Measurements from ENCODE around the gene CAPZB. TPM values are rescaled to one million over a fixed set of nuclear protein-coding genes. Genes with fewer than 3 reads are reported as not detected.

CAPZB gene
- total and polyA plus RNA-seq, 2 experiments from 2014 or later = 229 to 494 TPM

DNA sequence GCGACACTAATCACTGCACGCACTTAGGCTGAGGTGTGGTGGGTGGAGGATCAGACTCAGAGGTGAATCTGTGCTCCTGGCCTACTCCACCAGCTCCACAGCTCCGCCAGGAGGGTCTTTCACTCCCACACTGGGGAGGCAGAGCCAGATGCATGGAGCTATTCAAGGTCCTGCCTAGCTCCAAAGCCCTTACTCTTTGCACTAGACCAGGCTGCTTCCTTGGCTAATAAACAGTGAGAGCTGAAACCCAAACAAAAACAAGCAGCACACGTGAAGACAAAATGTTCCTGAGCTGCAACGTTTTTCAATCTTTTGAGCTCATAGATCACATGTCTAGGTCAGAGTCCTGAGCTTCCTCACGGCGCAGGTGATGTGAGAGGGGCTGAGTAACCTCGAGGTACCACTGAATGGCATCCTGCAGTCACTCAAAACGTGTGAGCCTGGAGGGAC lies 19.2 kb downstream of the CAPZB start:
- Histone ChIP-seq H3K9me2 (ENCODE audit: insufficient read depth) (no peaks in the 10 kb centered on the region), H4K20me1 (ENCODE audit: insufficient read depth) (peaks cover 44% of the 10 kb centered on the region; the same call in 1 of the 2 replicates), H3K27me3 (replicated peaks; ENCODE audit: insufficient read depth) (no peaks in the 10 kb centered on the region), H3F3A (ENCODE audit: insufficient read depth) (peaks cover 50% of the 10 kb centered on the region), H3K9me3 (ENCODE audit: low read depth) (no peaks in the 10 kb centered on the region), H3K79me2 (ENCODE audit: insufficient read depth) (peaks cover 100% of the 10 kb centered on the region), H3K4me3 (no peak overlapping the region), H3K4me1 (ENCODE audit: insufficient read depth) (peaks cover 45% of the 10 kb centered on the region), H3K36me3 (ENCODE audit: low read depth) (no peaks in the 10 kb centered on the region), H3K9ac (no peak overlapping the region), H3K4me2 (ENCODE audit: unreplicated experiment) (no peak overlapping the region), H2AFZ (no peak overlapping the region), H3K27ac (peak overlapping the region; percentile 69; the same call in 1 of the 2 replicates)
- DNase-seq = no peak
- WGBS, 2 experiments (ENCODE audit: low coverage in 1 of 2, low lambda C conversion rate in 2 of 2, missing lambda C conversion rate in 2 of 2) = 69 to 70% methylated on average over 9 of the region's 9 CpGs
- no peak for TF ChIP-seq EZH2phosphoT487 (IDR thresholded peaks at IDR 0.05; ENCODE audit: insufficient read depth, low read depth)
- no peak for TF ChIP-seq EZH2 (IDR thresholded peaks at IDR 0.05; ENCODE audit: insufficient read depth, poor library complexity, severe bottlenecking)
- in situ Hi-C loops (cut with MboI) = no loop called here

DNA sequence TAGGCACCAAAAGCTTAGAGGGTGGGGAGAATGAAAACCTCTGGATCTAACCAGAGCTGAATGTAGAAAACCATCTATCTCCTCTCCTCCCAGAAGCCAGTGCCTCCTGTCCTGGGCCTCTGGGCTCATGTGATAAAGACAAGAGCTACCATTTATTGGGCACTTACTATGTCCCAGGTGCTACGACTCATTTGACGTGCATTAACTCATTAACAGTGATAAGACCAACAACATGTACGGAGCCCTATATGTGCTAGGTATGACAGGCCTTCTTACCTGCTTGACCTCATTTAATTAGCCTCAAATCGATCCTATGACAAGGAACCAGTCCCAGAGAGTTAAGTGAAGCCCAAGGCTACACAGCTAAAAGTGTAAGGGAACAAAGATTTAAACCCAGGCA lies 19.7 kb downstream of the CAPZB start:
- no peaks in the 10 kb centered on the region for H3K9me2 ChIP-seq (ENCODE audit: insufficient read depth)
- no peak for TF ChIP-seq EZH2 (IDR thresholded peaks at IDR 0.05; ENCODE audit: insufficient read depth, poor library complexity, severe bottlenecking)
- no peak for TF ChIP-seq EZH2phosphoT487 (IDR thresholded peaks at IDR 0.05; ENCODE audit: insufficient read depth, low read depth)
- H3K4me2 ChIP-seq (ENCODE audit: unreplicated experiment) = peak overlapping the region; percentile 45
- H2AFZ ChIP-seq = no peak overlapping the region
- H4K20me1 ChIP-seq (ENCODE audit: insufficient read depth) = peaks cover 42% of the 10 kb centered on the region; the same call in 1 of the 2 replicates
- in situ Hi-C loops (cut with MboI) = no loop called here
- peaks cover 100% of the 10 kb centered on the region for H3K79me2 ChIP-seq (ENCODE audit: insufficient read depth)
- H3K4me1 ChIP-seq (ENCODE audit: insufficient read depth) = peaks cover 47% of the 10 kb centered on the region
- 95 to 98% methylated on average over 4 of the region's 4 CpGs for WGBS, 2 experiments (ENCODE audit: low coverage in 1 of 2, low lambda C conversion rate in 2 of 2, missing lambda C conversion rate in 2 of 2)
- peaks cover 45% of the 10 kb centered on the region for H3F3A ChIP-seq (ENCODE audit: insufficient read depth)
- peak overlapping the region; percentile 69 for H3K27ac ChIP-seq
- H3K36me3 ChIP-seq (ENCODE audit: low read depth) = no peaks in the 10 kb centered on the region
- H3K27me3 ChIP-seq (replicated peaks; ENCODE audit: insufficient read depth) = no peaks in the 10 kb centered on the region
- peak overlapping the region; percentile 27; the same call in 1 of the 2 replicates for H3K9ac ChIP-seq
- DNase-seq = no peak
- no peaks in the 10 kb centered on the region for H3K9me3 ChIP-seq (ENCODE audit: low read depth)
- H3K4me3 ChIP-seq = no peak overlapping the region

DNA sequence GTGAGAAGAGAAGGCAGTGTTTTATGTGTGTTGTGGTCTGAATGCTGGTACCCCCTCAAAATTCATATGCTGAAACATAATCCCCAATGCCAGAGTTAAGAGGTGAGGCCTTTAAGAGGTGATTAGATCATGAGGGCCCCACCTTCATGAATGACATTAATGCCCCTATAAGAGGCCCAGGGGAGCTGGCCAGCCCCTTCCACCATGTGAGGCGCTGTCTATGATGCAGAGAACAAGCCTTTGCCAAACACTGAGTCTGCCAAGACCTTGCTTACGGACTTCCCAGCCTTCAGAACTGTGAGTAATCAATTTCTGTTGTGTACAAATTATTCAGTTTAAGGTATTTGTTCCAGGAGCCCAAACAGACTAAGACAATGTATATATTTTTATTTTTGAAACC lies 20.2 kb downstream of the CAPZB start:
- H3K9ac ChIP-seq = peak overlapping the region; percentile 30; the same call in 1 of the 2 replicates
- peak; percentile 88 for DNase-seq
- in situ Hi-C loops (cut with MboI) = no loop called here
- peaks cover 100% of the 10 kb centered on the region for H3K79me2 ChIP-seq (ENCODE audit: insufficient read depth)
- no peaks in the 10 kb centered on the region for H3K9me2 ChIP-seq (ENCODE audit: insufficient read depth)
- WGBS, 2 experiments (ENCODE audit: low coverage in 1 of 2, low lambda C conversion rate in 2 of 2, missing lambda C conversion rate in 2 of 2) = 5 to 23% methylated on average over 2 of the region's 2 CpGs
- H3K4me2 ChIP-seq (ENCODE audit: unreplicated experiment) = peak overlapping the region; percentile 45
- peaks cover 40% of the 10 kb centered on the region for H3F3A ChIP-seq (ENCODE audit: insufficient read depth)
- no peaks in the 10 kb centered on the region for H3K36me3 ChIP-seq (ENCODE audit: low read depth)
- peak overlapping the region; percentile 69 for H3K27ac ChIP-seq
- no peak for TF ChIP-seq EZH2phosphoT487 (IDR thresholded peaks at IDR 0.05; ENCODE audit: insufficient read depth, low read depth)
- no peaks in the 10 kb centered on the region for H3K9me3 ChIP-seq (ENCODE audit: low read depth)
- H3K4me3 ChIP-seq = no peak overlapping the region
- peaks cover 42% of the 10 kb centered on the region; the same call in 1 of the 2 replicates for H4K20me1 ChIP-seq (ENCODE audit: insufficient read depth)
- H3K4me1 ChIP-seq (ENCODE audit: insufficient read depth) = peaks cover 46% of the 10 kb centered on the region
- no peaks in the 10 kb centered on the region for H3K27me3 ChIP-seq (replicated peaks; ENCODE audit: insufficient read depth)
- no peak overlapping the region for H2AFZ ChIP-seq

DNA sequence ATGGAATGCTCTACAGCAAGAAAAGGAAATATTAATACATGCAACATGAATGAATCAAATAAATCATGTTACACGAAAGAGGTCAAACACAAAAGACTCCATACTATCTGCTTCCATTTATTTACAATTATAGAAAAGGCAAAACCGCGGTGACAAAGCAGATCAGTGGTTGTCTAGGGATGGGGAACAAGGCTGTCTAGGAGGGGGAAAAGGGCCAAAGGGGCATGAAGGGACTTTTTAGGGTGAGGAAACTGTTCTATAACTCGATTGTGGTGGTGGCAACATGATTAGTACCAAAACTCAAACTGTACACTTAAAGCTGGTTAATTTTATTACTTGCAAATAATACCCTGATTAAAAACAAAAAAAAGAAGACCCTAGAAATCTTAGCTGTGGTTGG lies 20.6 kb downstream of the CAPZB start:
- peak overlapping the region; percentile 16 for H3K4me2 ChIP-seq (ENCODE audit: unreplicated experiment)
- H3K27ac ChIP-seq = peak overlapping the region; percentile 69
- no peak overlapping the region for H3K4me3 ChIP-seq
- WGBS, 2 experiments (ENCODE audit: low coverage in 1 of 2, low lambda C conversion rate in 2 of 2, missing lambda C conversion rate in 2 of 2) = 87 to 89% methylated on average over 4 of the region's 4 CpGs
- no peaks in the 10 kb centered on the region for H3K36me3 ChIP-seq (ENCODE audit: low read depth)
- peaks cover 36% of the 10 kb centered on the region for H3F3A ChIP-seq (ENCODE audit: insufficient read depth)
- H3K9me3 ChIP-seq (ENCODE audit: low read depth) = no peaks in the 10 kb centered on the region
- no peaks in the 10 kb centered on the region for H3K27me3 ChIP-seq (replicated peaks; ENCODE audit: insufficient read depth)
- TF ChIP-seq EZH2phosphoT487 (IDR thresholded peaks at IDR 0.05; ENCODE audit: insufficient read depth, low read depth) (no peak), EZH2 (IDR thresholded peaks at IDR 0.05; ENCODE audit: insufficient read depth, poor library complexity, severe bottlenecking) (no peak)
- H3K9ac ChIP-seq = peak overlapping the region; percentile 30; the same call in 1 of the 2 replicates
- peaks cover 46% of the 10 kb centered on the region for H3K4me1 ChIP-seq (ENCODE audit: insufficient read depth)
- peaks cover 40% of the 10 kb centered on the region; the same call in 1 of the 2 replicates for H4K20me1 ChIP-seq (ENCODE audit: insufficient read depth)
- DNase-seq = no peak
- in situ Hi-C loops (cut with MboI) = no loop called here
- H3K9me2 ChIP-seq (ENCODE audit: insufficient read depth) = no peaks in the 10 kb centered on the region
- H3K79me2 ChIP-seq (ENCODE audit: insufficient read depth) = peaks cover 100% of the 10 kb centered on the region
- H2AFZ ChIP-seq = no peak overlapping the region

DNA sequence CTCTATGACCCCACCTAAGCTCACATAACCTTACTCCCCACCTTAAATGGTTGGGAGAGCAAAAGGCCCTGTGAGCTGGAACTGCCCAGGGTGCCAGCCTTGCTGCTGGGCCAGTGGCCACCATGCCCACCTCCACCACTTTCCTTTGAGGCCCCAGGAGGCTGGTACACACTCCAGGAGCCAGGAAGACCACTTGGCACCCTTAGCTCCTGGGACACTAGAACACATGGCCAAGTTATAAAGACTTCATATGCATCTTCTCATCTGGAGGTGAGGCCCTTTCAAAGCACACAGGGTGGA lies 21.9 kb downstream of the CAPZB start:
- no peaks in the 10 kb centered on the region for H3K9me3 ChIP-seq (ENCODE audit: low read depth)
- no peaks in the 10 kb centered on the region for H3K27me3 ChIP-seq (replicated peaks; ENCODE audit: insufficient read depth)
- TF ChIP-seq EZH2 (IDR thresholded peaks at IDR 0.05; ENCODE audit: insufficient read depth, poor library complexity, severe bottlenecking) = no peak
- TF ChIP-seq EZH2phosphoT487 (IDR thresholded peaks at IDR 0.05; ENCODE audit: insufficient read depth, low read depth) = no peak
- peaks cover 27% of the 10 kb centered on the region for H3F3A ChIP-seq (ENCODE audit: insufficient read depth)
- H3K4me1 ChIP-seq (ENCODE audit: insufficient read depth) = peaks cover 46% of the 10 kb centered on the region
- H3K9ac ChIP-seq = no peak overlapping the region
- H3K36me3 ChIP-seq (ENCODE audit: low read depth) = no peaks in the 10 kb centered on the region
- no peak overlapping the region for H3K4me3 ChIP-seq
- in situ Hi-C loops (cut with MboI) = no loop called here
- H3K9me2 ChIP-seq (ENCODE audit: insufficient read depth) = no peaks in the 10 kb centered on the region
- DNase-seq = no peak
- peaks cover 100% of the 10 kb centered on the region for H3K79me2 ChIP-seq (ENCODE audit: insufficient read depth)
- peaks cover 35% of the 10 kb centered on the region; the same call in 1 of the 2 replicates for H4K20me1 ChIP-seq (ENCODE audit: insufficient read depth)
- no peak overlapping the region for H2AFZ ChIP-seq
- H3K27ac ChIP-seq = no peak overlapping the region
- no peak overlapping the region for H3K4me2 ChIP-seq (ENCODE audit: unreplicated experiment)
